ENCODE data around the gene RASEF.

DNA sequence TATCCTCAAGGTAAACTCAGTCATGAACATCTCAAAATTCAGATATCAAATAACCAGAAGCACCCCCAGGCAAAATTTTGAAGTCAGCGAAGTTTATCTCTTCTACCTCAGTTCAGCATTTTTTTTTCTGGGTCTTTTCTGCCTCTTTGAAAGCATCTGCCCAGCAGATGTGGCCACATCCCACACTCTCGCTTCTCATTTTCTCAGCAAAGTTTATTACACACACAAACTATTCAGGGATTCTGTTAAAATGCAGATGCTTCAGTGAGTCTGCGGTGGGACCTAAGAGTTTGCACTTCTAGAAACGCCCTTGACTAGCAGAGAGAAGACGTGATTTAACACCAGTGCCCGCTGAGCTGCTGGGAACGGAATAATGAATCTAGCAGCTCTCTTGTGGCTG lies 19.3 kb downstream of the RASEF start:
- TF ChIP-seq, protein P1, sequence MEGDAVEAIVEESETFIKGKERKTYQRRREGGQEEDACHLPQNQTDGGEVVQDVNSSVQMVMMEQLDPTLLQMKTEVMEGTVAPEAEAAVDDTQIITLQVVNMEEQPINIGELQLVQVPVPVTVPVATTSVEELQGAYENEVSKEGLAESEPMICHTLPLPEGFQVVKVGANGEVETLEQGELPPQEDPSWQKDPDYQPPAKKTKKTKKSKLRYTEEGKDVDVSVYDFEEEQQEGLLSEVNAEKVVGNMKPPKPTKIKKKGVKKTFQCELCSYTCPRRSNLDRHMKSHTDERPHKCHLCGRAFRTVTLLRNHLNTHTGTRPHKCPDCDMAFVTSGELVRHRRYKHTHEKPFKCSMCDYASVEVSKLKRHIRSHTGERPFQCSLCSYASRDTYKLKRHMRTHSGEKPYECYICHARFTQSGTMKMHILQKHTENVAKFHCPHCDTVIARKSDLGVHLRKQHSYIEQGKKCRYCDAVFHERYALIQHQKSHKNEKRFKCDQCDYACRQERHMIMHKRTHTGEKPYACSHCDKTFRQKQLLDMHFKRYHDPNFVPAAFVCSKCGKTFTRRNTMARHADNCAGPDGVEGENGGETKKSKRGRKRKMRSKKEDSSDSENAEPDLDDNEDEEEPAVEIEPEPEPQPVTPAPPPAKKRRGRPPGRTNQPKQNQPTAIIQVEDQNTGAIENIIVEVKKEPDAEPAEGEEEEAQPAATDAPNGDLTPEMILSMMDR (IDR thresholded peaks at IDR 0.05; ENCODE audit: low read length): no peak
- no peak for TF ChIP-seq EZH2 (IDR thresholded peaks at IDR 0.05; ENCODE audit: borderline replicate concordance, low read length)

All from OCI-LY1 (cell line).